ENCODE measurements around the gene KCND2. TPM values are rescaled to one million over a fixed set of nuclear protein-coding genes. Genes with fewer than 3 reads are reported as not detected.

The KCND2 gene
- polyA plus RNA-seq, 1 of the 3 experiments (the other 2 are of a cell fraction) = not detected

DNA sequence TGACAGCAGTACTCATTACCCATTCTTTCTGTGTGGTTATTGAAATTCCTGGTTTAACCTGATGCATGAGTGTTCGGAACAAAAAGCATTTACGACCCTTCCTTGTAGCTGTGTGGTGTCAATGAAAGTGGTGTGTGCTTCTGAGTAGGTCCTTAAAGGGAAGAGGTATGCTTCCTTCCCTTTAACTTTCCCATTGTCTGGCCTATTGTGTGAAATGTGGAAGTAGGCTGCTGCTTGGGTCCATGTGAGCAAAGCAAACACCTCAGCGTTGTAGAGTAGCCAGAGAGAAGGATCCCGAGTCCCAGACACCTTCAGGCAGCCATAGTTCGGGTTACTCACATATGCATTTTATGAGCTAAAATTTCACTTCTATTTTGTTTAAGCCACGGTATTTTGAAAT lies 510.3 kb downstream of the KCND2 start:
- DNase-seq = no peak
- H2AFZ ChIP-seq (ENCODE audit: low read depth) = no peak overlapping the region
- H3K9me3 ChIP-seq = no peaks in the 10 kb centered on the region
- no peak overlapping the region for H3K9ac ChIP-seq
- no peak overlapping the region for H3K4me3 ChIP-seq (ENCODE audit: low read depth in 2 of 2, low read length in 1 of 2)
- ChIA-PET CTCF (interaction anchor here (0.5 to 3.2 kb wide), 6 partner anchors 9 to 568 kb away, joined by 3 to 14 read pairs (median 4); no protein-coding TSS in a partner anchor), POLR2A (no interaction called here)
- peaks cover 22% of the 10 kb centered on the region; the same call in 1 of the 2 replicates for H3K27me3 ChIP-seq (ENCODE audit: insufficient read depth)
- no peak overlapping the region for H3K27ac ChIP-seq (ENCODE audit: low read depth in 2 of 2, low read length in 1 of 2)
- H3K4me1 ChIP-seq (ENCODE audit: control insufficient read depth in 1 of 2, insufficient read depth in 2 of 2, low read depth in 1 of 2, low read length in 1 of 2) = no peaks in the 10 kb centered on the region
- TF ChIP-seq GATA2 (CRISPR knock-in tag; IDR thresholded peaks at IDR 0.05) = no peak
- TF ChIP-seq, protein P1, sequence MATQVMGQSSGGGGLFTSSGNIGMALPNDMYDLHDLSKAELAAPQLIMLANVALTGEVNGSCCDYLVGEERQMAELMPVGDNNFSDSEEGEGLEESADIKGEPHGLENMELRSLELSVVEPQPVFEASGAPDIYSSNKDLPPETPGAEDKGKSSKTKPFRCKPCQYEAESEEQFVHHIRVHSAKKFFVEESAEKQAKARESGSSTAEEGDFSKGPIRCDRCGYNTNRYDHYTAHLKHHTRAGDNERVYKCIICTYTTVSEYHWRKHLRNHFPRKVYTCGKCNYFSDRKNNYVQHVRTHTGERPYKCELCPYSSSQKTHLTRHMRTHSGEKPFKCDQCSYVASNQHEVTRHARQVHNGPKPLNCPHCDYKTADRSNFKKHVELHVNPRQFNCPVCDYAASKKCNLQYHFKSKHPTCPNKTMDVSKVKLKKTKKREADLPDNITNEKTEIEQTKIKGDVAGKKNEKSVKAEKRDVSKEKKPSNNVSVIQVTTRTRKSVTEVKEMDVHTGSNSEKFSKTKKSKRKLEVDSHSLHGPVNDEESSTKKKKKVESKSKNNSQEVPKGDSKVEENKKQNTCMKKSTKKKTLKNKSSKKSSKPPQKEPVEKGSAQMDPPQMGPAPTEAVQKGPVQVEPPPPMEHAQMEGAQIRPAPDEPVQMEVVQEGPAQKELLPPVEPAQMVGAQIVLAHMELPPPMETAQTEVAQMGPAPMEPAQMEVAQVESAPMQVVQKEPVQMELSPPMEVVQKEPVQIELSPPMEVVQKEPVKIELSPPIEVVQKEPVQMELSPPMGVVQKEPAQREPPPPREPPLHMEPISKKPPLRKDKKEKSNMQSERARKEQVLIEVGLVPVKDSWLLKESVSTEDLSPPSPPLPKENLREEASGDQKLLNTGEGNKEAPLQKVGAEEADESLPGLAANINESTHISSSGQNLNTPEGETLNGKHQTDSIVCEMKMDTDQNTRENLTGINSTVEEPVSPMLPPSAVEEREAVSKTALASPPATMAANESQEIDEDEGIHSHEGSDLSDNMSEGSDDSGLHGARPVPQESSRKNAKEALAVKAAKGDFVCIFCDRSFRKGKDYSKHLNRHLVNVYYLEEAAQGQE (IDR thresholded peaks at IDR 0.05; ENCODE audit: low read depth, low read length) = no peak
- TF ChIP-seq, protein P2, sequence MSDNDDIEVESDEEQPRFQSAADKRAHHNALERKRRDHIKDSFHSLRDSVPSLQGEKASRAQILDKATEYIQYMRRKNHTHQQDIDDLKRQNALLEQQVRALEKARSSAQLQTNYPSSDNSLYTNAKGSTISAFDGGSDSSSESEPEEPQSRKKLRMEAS (IDR thresholded peaks at IDR 0.05; ENCODE audit: low read depth) = no peak
- no peak for TF ChIP-seq YY1 (IDR thresholded peaks at IDR 0.05; ENCODE audit: low read depth)
- TF ChIP-seq POLR2AphosphoS5 (IDR thresholded peaks at IDR 0.05; ENCODE audit: low read depth, low read length) = no peak
- TF ChIP-seq ELF1 (IDR thresholded peaks at IDR 0.05) = no peak
- TF ChIP-seq SIN3A (IDR thresholded peaks at IDR 0.05; ENCODE audit: borderline replicate concordance, low read depth, low read length) = no peak
- TF ChIP-seq, protein P3, sequence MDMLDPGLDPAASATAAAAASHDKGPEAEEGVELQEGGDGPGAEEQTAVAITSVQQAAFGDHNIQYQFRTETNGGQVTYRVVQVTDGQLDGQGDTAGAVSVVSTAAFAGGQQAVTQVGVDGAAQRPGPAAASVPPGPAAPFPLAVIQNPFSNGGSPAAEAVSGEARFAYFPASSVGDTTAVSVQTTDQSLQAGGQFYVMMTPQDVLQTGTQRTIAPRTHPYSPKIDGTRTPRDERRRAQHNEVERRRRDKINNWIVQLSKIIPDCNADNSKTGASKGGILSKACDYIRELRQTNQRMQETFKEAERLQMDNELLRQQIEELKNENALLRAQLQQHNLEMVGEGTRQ (IDR thresholded peaks at IDR 0.05; ENCODE audit: borderline replicate concordance, low read depth, low read length) = no peak
- no peak for TF ChIP-seq RFX5 (IDR thresholded peaks at IDR 0.05; ENCODE audit: low read length)
- no peak for TF ChIP-seq SMC3 (IDR thresholded peaks at IDR 0.05; ENCODE audit: low read depth, low read length)
- TF ChIP-seq TCF12 (IDR thresholded peaks at IDR 0.05) = no peak
- TF ChIP-seq FOXJ3 (CRISPR knock-in tag; IDR thresholded peaks at IDR 0.05) = no peak
- no peaks in the 10 kb centered on the region for H3F3A ChIP-seq (replicated peaks; ENCODE audit: insufficient read depth)
- no peaks in the 10 kb centered on the region for H3K36me3 ChIP-seq (replicated peaks in 1 of 2; ENCODE audit: control insufficient read depth in 1 of 2, insufficient read depth in 2 of 2, low read length in 1 of 2)
- no peaks in the 10 kb centered on the region for H3K9me2 ChIP-seq
- H3K79me2 ChIP-seq (ENCODE audit: insufficient read depth) = no peaks in the 10 kb centered on the region
- no peak overlapping the region for H3K4me2 ChIP-seq
- 40% methylated on average over 6 of the region's 6 CpGs for WGBS (ENCODE audit: low lambda C conversion rate)
- no peaks in the 10 kb centered on the region for H4K20me1 ChIP-seq (ENCODE audit: insufficient read depth)

DNA sequence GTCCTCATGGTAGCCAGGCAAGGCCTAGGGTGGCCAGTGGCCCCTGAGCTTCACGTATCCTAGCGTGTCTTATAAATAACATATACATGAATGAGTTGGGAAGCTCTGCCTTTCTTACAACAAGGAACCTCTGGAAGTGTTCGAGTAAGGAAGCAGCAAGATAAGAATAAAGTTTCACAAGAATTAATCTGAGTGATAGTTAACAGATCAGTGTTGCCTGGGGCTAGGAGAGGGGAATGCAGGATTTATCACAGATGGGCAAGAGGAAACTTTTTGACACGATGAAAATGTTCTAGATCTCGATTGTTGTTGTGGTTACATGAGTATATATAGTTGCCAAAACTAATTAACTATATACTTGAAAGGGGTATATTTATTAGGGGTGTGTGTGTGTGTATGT lies 510.7 kb downstream of the KCND2 start:
- CTCF ChIA-PET = interaction anchor here (0.5 to 3.2 kb wide), 6 partner anchors 9 to 568 kb away, joined by 3 to 14 read pairs (median 4); no protein-coding TSS in a partner anchor
- 10% methylated on average over 5 of the region's 5 CpGs for WGBS (ENCODE audit: low lambda C conversion rate)
- Histone ChIP-seq H3K36me3 (replicated peaks in 1 of 2; ENCODE audit: control insufficient read depth in 1 of 2, insufficient read depth in 2 of 2, low read length in 1 of 2) (no peaks in the 10 kb centered on the region), H3K4me2 (no peak overlapping the region), H3F3A (replicated peaks; ENCODE audit: insufficient read depth) (no peaks in the 10 kb centered on the region), H3K4me1 (ENCODE audit: control insufficient read depth in 1 of 2, insufficient read depth in 2 of 2, low read depth in 1 of 2, low read length in 1 of 2) (no peaks in the 10 kb centered on the region), H3K27me3 (ENCODE audit: insufficient read depth) (peaks cover 22% of the 10 kb centered on the region; the same call in 1 of the 2 replicates), H3K9me3 (no peaks in the 10 kb centered on the region), H4K20me1 (ENCODE audit: insufficient read depth) (no peaks in the 10 kb centered on the region), H3K9ac (no peak overlapping the region), H2AFZ (ENCODE audit: low read depth) (no peak overlapping the region), H3K27ac (ENCODE audit: low read depth in 2 of 2, low read length in 1 of 2) (no peak overlapping the region), H3K9me2 (no peaks in the 10 kb centered on the region), H3K79me2 (ENCODE audit: insufficient read depth) (no peaks in the 10 kb centered on the region), H3K4me3 (ENCODE audit: low read depth in 2 of 2, low read length in 1 of 2) (no peak overlapping the region)
- DNase-seq = no peak
- TF ChIP-seq ELF1 (IDR thresholded peaks at IDR 0.05) = no peak
- POLR2A ChIA-PET = no interaction called here
